HG03460 (cell line): ENCODE results near the gene IPO4.

Source experiments
- ATAC-seq: cut with Tn5 transposase; IDR thresholded peaks from one replicate; pipeline ENCODE4 v1.9.1; 2021; ENCODE audit not compliant: unreplicated experiment

The IPO4 gene

DNA sequence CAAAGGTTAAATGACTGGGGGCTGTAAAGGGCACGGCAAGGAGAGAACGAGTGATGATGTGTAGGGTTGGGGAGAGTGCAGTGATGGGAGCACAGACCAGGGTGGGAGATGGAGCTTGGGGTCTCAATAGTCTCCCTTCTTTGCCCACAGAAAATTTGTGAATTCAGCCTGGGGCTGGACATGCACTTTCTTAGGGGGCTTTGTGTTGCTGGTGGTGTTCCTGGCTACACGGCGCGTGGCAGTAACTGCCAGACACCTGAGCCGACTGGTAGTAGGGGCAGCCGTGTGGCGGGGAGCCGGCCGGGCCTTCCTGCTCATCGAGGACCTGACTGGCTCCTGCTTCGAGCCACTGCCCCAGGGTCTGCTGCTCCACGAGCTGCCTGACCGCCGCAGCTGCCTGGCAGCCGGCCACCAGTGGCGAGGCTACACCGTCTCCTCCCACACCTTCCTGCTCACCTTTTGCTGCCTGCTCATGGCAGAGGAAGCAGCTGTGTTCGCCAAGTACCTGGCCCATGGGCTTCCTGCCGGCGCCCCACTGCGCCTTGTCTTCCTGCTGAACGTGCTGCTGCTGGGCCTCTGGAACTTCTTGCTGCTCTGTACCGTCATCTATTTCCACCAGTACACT, 56.4 kb downstream of the IPO4 start:
- ATAC-seq = no peak

DNA sequence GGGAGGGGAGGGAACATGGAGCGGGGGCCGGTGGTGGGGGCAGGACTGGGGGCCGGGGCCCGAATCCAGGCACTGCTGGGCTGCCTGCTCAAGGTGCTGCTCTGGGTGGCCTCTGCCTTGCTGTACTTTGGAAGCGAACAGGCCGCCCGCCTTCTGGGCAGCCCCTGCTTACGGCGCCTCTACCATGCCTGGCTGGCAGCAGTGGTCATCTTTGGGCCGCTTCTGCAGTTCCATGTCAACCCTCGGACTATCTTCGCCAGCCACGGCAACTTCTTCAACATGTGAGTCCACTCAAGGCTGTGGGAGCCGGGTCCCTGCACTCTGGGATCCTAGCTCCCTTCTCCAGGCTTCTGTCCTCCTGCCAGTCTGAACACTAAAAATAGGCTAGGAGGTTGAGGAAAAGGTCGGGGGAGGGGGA, 57.1 kb downstream of the IPO4 start:
- no peak for ATAC-seq

GRCh38 chr14:24130717-24131548, 57.7 kb downstream of the IPO4 start:
- ATAC-seq = no peak

- no peak for ATAC-seq
These were observed 58.3 kb downstream of the IPO4 start, which contains the start of gene FITM1 for GRCh38 chr14:24130380-24130716. FITM1 (plus strand) TSS chr14:24130659; CDS start chr14:24131564, 905 bp downstream.
